AG10803 (cell line): ENCODE measurements around the gene SHISA9.

Experiments used
- DNase-seq: peaks from one replicate; pipeline ENCODE4 v3.0.0; 2010; ENCODE audit warnings: low read depth
- H3K4me3 ChIP-seq: 2 replicates; pipeline ENCODE4 v1.5.1; 2011; ENCODE audit warnings: mild to moderate bottlenecking, low read length, control low read depth
- CTCF ChIP-seq: conservative IDR thresholded peaks from 2 replicates; pipeline ENCODE4 v1.5.1; 2011; ENCODE audit warnings: mild to moderate bottlenecking, low read length, control low read depth, inconsistent platforms

SHISA9 gene

GRCh38 chr16:12971241-12971640, 69.8 kb downstream of the SHISA9 start:
- H3K4me3 ChIP-seq: no peak overlapping the region
- no peak for TF ChIP-seq CTCF
- DNase-seq: peak; percentile 46

GRCh38 chr16:12972246-12972645, 70.8 kb downstream of the SHISA9 start:
- no peak for TF ChIP-seq CTCF
- DNase-seq: no peak

GRCh38 chr16:12975766-12976165, 74.4 kb downstream of the SHISA9 start:
- no peak for TF ChIP-seq CTCF
- no peak for DNase-seq
- no peak overlapping the region for H3K4me3 ChIP-seq

More at GRCh38 chr16:12972246-12972645, 70.8 kb downstream of the SHISA9 start:
- H3K4me3 ChIP-seq: no peak overlapping the region

- no peak for TF ChIP-seq CTCF
- DNase-seq: no peak
- no peak overlapping the region for H3K4me3 ChIP-seq
Measured at GRCh38 chr16:12976496-12976895, 75.1 kb downstream of the SHISA9 start.

- no peak for DNase-seq
- H3K4me3 ChIP-seq: no peak overlapping the region
- TF ChIP-seq CTCF: no peak
Measured at GRCh38 chr16:12976936-12977335, 75.5 kb downstream of the SHISA9 start.

- no peak overlapping the region for H3K4me3 ChIP-seq
- TF ChIP-seq CTCF: no peak
- no peak for DNase-seq
Measured at GRCh38 chr16:12985516-12985915, 84.1 kb downstream of the SHISA9 start.

- TF ChIP-seq CTCF: no peak
- no peak overlapping the region for H3K4me3 ChIP-seq
- DNase-seq: no peak
Measured at GRCh38 chr16:12988071-12988470, 86.7 kb downstream of the SHISA9 start.
